VCaP (cell line): Measurements from ENCODE around the gene APC.

Source experiments
- H3K27ac ChIP-seq: fragments of 450-650 bp; 2 replicates; pipeline ENCODE4 v1.5.1; 2017
- TF ChIP-seq, protein P1 (sequence below): fragments of 450-650 bp; conservative IDR thresholded peaks from 2 replicates; pipeline ENCODE4 v1.5.1; 2017; ENCODE audit warnings: mild to moderate bottlenecking, moderate library complexity

APC gene

GRCh38 chr5:112737463-112738190 lies at the start of gene APC:
Gene APC, plus strand, starts transcription at chr5:112737885. Its CDS starts 17,006 bp downstream, at chr5:112754891.
- no peak within 1 kb of the TSS for H3K27ac ChIP-seq
- TF ChIP-seq, protein P1, sequence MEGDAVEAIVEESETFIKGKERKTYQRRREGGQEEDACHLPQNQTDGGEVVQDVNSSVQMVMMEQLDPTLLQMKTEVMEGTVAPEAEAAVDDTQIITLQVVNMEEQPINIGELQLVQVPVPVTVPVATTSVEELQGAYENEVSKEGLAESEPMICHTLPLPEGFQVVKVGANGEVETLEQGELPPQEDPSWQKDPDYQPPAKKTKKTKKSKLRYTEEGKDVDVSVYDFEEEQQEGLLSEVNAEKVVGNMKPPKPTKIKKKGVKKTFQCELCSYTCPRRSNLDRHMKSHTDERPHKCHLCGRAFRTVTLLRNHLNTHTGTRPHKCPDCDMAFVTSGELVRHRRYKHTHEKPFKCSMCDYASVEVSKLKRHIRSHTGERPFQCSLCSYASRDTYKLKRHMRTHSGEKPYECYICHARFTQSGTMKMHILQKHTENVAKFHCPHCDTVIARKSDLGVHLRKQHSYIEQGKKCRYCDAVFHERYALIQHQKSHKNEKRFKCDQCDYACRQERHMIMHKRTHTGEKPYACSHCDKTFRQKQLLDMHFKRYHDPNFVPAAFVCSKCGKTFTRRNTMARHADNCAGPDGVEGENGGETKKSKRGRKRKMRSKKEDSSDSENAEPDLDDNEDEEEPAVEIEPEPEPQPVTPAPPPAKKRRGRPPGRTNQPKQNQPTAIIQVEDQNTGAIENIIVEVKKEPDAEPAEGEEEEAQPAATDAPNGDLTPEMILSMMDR, result no peak

GRCh38 chr5:112689155-112689909 lies 48.4 kb upstream of the APC start:
- TF ChIP-seq, protein P1, result no peak
- H3K27ac ChIP-seq, result no peak overlapping the region

DNA sequence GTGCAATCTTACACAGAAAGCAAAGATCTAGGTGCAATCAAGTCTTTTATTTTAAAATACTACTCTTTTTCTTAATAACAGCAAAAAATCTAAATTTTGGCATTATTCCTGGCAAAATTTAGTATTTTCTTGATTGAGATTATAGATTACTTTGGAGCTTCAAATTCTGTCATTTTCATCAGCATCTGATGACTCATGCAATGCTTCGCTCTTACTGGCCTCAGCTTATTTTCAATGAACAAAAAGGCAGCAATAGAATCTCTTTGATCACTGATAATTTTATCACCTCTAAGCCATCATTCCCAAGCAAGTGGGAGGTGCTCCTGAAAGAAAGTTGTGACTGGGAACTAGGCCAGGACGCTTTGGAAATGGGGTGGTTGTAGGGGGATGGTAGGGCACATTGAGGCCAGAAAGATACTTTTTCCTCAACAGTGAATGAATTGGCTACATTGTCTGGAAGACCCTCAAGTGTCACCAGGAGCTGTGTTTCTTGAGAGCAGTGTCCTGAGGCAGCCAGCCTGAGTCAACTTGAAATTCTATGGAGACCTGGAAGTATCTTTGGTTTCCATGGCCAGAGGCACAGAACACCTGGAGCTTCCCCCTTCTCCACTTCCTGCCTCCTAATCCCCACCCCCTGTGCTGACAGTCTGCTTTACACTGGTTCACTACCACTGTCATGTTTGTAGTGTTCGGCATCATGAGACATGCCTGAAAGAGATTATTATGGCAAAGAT lies 46.9 kb upstream of the APC start:
- TF ChIP-seq, protein P1, result no peak
- H3K27ac ChIP-seq, result no peak overlapping the region

DNA sequence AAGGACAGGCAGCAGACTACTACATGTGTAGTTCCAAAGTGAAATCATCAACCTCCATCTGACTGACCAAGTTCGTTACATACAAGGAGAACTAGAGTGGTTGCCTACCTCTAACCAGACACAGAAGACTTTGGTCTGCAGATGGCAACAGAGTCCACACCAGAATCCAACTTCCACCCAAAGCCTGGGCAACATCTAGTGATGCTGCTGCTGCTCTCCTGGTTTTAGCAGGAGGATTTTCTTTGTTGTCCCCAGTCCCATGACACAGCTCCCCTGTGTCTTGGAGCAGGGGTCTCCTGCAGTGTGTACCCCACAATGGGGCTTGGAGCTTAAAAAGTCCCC lies 46.4 kb upstream of the APC start:
- TF ChIP-seq, protein P1, result no peak
- no peak overlapping the region for H3K27ac ChIP-seq

DNA sequence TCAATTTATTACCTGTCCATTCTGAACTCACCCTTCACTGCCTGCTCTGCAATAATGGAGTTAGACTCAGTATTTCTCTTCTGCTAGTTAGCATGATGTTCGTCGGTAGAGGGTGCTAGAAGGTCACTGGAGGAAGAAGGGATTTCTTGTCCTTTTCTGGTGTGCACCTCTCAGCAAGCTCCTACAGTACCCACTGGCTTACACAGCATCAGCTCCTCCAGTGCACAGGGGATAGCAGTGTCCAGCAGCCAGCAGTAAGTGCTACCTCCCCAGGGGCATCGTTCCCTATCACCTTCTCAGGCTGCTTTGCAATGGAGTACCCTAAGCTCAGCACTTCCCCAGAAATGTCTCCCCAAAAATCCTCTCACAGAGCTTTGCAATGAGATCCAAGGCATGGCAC lies 45.9 kb upstream of the APC start:
- TF ChIP-seq, protein P1, result peak; percentile 47; the same call in 1 of the 2 replicates

DNA sequence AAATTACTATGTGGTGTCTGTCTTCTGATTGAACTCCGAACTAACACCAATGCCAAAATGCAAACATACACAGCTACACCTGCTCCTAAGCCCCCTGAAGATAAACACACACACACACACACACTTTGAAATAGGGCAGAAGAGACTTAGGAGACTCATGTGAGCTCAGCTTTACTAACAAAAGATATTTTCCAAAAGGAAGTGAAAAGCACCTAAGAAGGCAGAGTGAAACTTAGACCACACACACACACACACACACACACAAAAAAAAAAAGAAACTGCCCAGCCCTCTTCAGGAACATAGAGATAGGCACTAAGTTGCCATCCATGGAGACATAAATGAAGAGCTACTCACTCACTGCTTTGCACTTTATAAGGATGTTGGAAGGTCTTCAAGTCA lies 45.2 kb upstream of the APC start:
- no peak overlapping the region for H3K27ac ChIP-seq
- TF ChIP-seq, protein P1, result no peak

More for the DNA sequence above, 45.9 kb upstream of the APC start:
- no peak overlapping the region for H3K27ac ChIP-seq

DNA sequence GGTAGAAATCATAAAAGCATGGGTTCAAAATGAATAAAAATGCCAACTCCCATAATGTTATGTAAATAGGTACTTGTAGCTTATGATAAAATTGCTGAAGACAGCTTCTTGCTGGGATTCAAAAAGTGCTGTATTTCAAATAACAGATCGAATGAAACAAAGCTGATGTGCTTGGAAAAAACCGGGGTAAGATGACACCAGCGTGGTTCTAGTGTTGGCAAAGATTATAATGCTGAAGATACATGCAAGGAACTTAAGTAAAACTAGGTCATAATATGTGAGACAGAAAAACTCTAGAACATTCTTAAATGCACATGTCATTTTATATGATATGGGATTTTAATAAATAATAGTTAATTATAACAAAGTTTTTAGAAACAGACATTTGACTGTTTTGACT lies 44.4 kb upstream of the APC start:
- no peak overlapping the region for H3K27ac ChIP-seq
- TF ChIP-seq, protein P1, result no peak
